ENCODE measurements around the gene LRRFIP1. TPM values are rescaled to one million over a fixed set of nuclear protein-coding genes. Genes with fewer than 3 reads are reported as not detected.

The LRRFIP1 gene
- total and polyA plus RNA-seq, 2 of the 13 experiments (the other 11 are each of a cell fraction or from before 2014, with no cell fraction given) = 15.9 to 40.5 TPM

- TF ChIP-seq ZNF362 (CRISPR knock-in tag; IDR thresholded peaks at IDR 0.05; ENCODE audit: borderline replicate concordance) = no peak
- no peak for TF ChIP-seq MLX (CRISPR knock-in tag; IDR thresholded peaks at IDR 0.05)
- no peak for TF ChIP-seq ZNF558 (CRISPR knock-in tag; IDR thresholded peaks at IDR 0.05; ENCODE audit: borderline replicate concordance)
- peak; percentile 67; the same call in 1 of the 2 replicates for TF ChIP-seq ZNF567 (CRISPR knock-in tag; IDR thresholded peaks at IDR 0.05; ENCODE audit: borderline replicate concordance)
- no peak for TF ChIP-seq ISL2 (CRISPR knock-in tag; IDR thresholded peaks at IDR 0.05)
- TF ChIP-seq ZSCAN30 (CRISPR knock-in tag; IDR thresholded peaks at IDR 0.05) = no peak
- no peak for TF ChIP-seq CREB3 (CRISPR knock-in tag; IDR thresholded peaks at IDR 0.05)
- no peak for TF ChIP-seq ZSCAN21 (CRISPR knock-in tag; IDR thresholded peaks at IDR 0.05; ENCODE audit: borderline replicate concordance)
- TF ChIP-seq EED (CRISPR knock-in tag; IDR thresholded peaks at IDR 0.05) = peak; percentile 69; the same call in 1 of the 2 replicates
- no peak for TF ChIP-seq GTF3A (CRISPR knock-in tag; conservative IDR thresholded peaks at IDR 0.05)
- TF ChIP-seq RERE (CRISPR knock-in tag; IDR thresholded peaks at IDR 0.05; ENCODE audit: low read depth) = no peak
- TF ChIP-seq ZBTB14 (CRISPR knock-in tag; IDR thresholded peaks at IDR 0.05) = no peak
- no peak for TF ChIP-seq ZNF263 (CRISPR knock-in tag; IDR thresholded peaks at IDR 0.05)
- no peak for TF ChIP-seq ZNF614 (CRISPR knock-in tag; IDR thresholded peaks at IDR 0.05; ENCODE audit: borderline replicate concordance)
- no peak for TF ChIP-seq PHF20 (CRISPR knock-in tag; IDR thresholded peaks at IDR 0.05)
- no peak for TF ChIP-seq ZNF589 (CRISPR knock-in tag; conservative IDR thresholded peaks at IDR 0.05)
- no peak for TF ChIP-seq ZNF704 (CRISPR knock-in tag; IDR thresholded peaks at IDR 0.05; ENCODE audit: borderline replicate concordance)
- no peak for TF ChIP-seq CBFB (CRISPR knock-in tag; IDR thresholded peaks at IDR 0.05)
- no peak for TF ChIP-seq TCF7 (IDR thresholded peaks at IDR 0.05; ENCODE audit: low read depth)
These were observed 147.6 kb downstream of the LRRFIP1 start (continued) for GRCh38 chr2:237774811-237775553.

Data from HepG2 (cell line).